Endometrial microvascular endothelial cells (primary cell): Measurements from ENCODE around the gene KXD1. TPM values are rescaled to one million over a fixed set of nuclear protein-coding genes. Genes with fewer than 3 reads are reported as not detected.
"Not testable (repeated sequence)": the region's sequence is repeated elsewhere in the genome, so short reads cannot be mapped to it uniquely, and the experiment has no call there.

ENCODE experiments used
- in situ Hi-C: cut with HindIII; loops from 2 replicates; pipeline ENCODE4 v1.10.0; 2017; ENCODE audit warnings: low sequenced_read_pairs, low pct_unique_long_range_greater_than_20kb; ENCODE audit errors: inconsistent ontology term
- total RNA-seq: library from RNA; depleted of rRNA; stranded (reverse); fragments of >200 nt; gene quantifications from one replicate; pipeline ENCODE4 v1.2.3, GENCODE V29; 2015; ENCODE audit errors: inconsistent ontology term

The KXD1 gene
- total RNA-seq, 1 donor from 2014 or later, result 194 TPM

DNA sequence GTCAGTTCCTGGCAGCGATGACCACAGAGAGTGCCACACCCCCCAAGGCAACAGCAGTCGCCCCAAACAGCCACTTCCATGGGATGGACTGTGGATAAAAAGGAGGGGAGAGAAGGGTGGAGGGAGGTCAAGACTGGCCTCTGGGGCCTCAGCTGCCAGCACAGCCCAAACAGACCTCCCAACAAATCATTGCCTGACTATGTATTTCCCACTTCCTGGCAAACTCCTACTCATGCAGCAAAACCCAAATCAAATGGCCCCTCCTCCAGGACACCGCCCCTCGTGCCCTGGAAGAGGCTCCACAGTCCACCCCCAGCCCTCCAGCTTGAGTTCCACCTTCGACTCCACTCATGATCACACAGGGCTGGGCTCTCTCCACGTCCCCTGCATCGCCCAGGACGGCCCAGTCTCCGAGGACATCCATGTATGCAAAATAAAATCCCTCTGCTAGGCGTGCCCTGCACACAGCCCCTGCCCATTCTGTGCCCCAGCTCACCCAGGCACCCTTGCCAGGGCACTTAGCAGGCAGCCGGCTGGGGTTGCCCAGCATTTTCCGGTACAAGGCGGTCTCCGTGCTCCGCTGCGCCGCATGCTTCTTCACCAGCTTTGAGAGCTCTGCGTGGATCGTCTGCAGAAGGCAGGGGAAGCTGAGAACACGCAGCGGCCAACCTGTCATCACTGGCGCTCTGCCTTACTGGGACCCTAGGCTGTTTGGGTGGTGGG is 25.3 kb upstream of the KXD1 start:
- in situ Hi-C loops, result no loop called here

DNA sequence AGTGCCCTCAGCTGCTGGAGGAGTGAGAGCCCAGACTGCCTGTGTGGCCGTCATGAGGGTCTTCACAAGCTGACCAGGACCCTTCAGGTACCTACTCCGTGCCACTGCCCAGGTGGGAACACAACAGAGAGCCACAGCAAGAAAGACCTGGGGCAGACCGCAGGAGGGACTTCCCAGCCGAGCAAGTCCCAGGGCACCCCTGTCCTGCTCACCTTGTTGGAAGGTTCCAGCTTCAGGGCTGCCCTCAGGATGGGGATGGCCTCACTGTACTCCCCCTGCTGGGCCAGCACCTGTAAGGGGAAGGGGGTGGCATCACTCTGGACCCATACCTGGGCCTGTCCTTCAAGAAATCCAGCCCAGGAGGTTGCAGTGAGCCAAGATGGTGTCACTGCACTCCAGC is 24.6 kb upstream of the KXD1 start:
- in situ Hi-C loops, result no loop called here

DNA sequence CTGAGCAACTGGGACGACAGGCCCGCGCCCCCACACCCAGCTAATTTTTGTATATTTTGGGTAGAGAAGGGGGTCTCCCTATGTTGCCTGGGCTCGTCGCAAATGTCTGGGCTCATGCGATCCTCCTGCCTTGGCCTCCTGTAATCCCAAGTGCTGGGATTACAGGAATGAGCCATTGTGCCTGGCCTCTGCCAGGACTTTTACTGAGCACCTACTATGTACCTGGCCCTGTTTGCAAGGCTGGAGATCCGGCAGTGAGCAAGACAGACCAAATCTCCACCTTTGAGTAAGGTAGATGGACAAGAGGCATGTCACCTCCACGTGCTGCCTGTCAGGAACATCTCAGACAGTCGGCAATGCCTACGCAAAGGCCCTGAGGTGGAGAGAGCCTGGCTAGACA is 21.2 kb upstream of the KXD1 start:
- in situ Hi-C loops, result no loop called here

DNA sequence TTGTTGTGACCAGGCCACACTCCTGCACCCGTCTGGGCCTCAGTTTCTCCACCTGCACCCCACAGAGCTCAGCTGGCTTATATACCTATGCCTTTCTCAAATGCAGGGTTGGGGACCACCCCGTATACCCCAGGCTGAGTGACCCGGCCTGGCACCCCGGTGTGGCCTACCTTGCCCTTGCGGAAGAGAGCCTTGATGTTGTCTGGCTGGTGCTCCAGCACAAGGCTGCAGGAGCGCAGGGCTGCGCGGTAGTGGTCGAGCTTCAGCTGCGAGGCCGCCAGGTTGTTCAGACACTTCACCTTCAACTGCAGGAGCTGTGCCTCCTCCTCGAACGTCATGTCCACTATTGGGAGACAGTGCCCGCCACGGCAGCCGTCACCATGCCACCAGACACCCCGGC is 20.2 kb upstream of the KXD1 start:
- in situ Hi-C loops, result no loop called here

DNA sequence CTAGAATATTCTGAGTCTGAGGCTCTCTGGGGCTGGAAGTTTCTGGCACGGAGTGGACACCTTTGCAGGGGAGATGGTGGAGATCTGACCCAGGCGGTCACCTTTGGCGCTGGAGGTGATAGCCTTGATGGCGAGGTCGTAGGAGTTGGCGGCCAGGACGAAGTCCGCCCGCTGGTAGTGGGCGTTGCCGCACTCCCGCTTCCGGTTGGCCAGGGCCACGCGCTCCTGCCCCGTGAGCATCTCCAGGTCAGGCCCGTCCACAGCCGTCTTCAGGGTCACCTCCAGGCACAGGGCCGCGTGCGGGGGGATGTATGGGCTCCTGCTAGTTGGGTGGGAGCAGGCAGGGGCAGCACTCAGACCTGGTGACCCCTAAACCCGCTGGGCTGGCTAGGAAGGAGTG is 19.6 kb upstream of the KXD1 start:
- in situ Hi-C loops, result no loop called here

DNA sequence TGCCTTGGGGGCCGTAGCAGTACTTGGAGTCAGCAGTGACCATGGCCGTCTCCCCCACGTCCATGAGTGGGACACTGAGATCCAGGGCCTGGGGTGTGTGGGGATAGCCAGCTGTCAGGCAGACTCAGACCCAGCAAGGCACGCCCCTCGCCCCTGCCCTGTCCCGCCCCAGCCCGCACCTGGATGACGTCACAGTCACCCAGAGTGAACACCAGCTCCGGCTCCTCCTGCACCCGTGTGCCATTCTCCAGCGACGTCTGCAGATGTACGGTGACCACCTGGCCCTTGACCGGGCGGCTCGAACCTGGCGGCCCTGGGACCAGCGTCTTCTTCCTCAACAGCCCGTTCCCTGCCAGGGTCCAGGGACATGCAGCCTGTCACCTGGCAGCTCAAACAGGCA is 18.3 kb upstream of the KXD1 start:
- in situ Hi-C loops, result no loop called here

DNA sequence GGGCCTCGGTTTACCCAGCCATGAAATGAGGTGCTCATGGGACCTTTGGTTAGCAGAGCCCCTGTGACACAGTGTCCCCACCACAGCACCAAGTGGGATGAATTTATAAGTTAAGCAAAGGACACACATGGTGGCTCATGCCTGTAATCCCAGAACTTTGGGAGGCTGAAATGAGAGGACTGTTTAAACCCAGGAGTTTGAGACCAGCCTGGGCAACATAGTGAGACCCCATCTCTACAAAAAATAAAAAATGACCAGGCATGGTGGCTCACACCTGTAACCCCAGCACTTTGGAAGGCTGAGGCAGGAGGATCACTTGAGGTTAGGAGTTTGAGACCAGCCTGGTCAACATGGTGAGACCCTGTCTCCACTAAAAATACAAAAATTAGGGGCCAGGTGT is 17.5 kb upstream of the KXD1 start:
- in situ Hi-C loops, result not testable (repeated sequence)

DNA sequence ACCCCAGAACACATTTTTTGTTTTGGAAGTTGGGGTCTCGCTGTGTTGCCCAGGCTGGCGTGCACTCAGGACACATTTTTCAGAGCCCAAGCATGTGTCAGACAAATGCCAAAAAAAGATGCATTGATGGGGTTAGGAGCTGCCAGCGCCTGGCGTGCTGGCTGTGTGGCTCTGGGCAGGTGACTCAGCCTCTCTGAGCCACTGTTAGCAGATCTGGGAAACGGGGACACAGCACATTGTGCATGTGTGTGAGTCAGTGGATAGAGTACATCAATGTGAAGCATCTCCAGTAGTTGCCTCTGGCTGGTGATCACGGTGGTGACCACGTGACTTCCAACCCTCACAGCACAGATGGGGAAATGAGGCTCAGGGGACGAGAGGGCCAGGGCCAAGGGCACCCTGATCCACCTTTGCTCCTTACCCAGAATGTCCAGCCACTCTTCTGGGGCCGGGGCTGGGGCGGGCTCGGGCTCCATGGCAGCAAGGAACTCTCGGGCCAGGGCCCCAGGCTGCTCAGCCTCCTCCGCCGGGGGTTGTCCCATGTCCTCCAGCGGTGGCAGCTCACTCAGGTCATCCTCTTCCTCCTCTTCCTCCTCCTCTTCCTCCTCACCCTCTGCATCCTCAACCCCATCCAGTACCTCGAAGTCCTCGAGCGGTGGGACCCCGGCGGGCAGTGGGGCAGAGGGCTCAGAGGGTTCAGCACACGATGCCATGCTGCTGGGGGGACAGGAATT is 16.2 kb upstream of the KXD1 start:
- in situ Hi-C loops, result no loop called here

DNA sequence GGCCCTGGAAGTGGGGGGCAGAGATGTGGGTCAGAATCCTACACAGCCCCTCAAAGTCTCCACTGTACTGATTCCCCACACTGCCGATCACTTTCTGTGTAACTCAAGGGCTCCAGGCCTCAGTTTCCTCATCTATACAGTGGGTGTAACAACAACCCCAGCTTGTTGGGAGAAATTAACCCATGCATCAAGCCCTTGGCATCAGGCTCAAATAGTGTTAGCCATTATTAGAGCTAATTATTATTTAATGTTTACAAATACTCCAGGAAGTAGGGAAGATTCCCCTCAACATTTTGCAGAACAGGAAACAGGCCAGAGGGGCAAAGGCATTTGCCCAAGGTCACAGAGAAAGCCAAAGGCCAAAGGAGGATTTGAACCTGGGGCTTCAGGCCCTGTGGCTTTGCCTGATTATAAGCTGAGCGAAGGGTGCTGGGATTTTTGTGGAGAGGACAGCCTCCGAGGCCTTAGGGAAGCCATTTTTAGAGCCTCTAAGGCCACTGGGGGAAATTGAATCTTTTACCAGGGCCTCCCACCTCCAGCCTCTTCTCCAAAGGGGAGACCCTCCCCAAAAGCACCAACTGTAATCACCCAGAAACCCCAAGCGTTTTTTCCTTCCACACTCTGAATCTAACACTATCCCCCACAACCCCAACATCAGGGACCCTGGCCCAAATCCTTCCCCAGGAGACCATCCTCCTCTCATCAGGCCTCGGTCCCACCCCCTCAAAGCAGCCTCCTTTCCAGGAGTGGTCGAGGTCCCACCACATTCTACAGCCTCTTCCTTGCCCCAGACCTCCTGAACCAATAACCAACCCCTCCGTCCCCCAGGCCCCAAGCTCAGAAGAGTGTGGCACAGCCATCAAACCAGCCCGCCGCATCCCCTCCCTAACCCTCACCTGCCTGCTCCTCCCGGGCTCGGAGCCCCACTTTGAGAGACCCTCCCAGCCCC is 15.4 kb upstream of the KXD1 start:
- in situ Hi-C loops, result no loop called here

DNA sequence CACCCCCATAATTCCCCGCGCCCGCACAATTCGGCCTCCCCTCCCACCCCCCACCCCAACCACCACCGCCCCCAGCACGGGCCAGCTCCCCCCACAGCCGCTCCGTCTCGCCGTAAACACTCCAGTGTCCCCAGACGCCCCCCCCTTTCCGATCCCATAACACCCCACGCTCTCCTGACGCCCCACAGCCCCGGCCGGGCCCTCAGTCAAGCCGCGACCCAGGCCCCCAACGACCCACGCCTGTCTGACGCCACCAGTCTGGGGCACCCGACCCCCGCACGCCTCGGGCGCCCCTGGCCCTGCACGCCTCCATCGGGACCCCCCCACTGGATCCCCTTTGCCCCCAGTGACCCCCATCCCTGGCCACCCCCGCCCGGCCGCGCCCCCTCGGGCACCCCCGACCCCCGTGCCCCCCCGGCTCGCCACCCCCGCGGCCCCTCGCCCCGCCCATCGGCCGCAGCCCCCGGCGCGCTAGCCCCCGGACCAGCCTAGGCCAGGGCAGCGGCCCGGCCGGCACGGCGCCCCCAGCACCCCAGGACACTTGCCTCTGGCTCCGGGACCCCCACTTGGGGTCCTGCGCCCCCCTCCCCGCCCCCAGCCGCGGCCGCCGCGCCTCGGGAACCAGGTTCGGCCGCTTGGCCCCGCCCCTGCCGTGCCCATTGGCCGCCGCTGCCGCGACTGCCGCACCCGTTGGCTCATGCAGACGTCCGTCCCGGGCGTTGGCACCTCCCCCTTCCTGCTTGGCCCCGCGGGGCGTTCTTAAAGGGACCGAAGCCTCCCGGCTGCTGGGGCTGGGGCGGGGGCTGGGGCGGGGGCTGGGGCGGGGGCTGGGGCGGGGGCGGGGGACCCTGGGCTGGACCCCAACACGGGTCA is 14.5 kb upstream of the KXD1 start, which contains the start of gene FKBP8:
TSS of gene FKBP8 (minus strand) at position 633 of the 873 bp plus-strand sequence. CDS start 1,603 bp downstream, outside the sequence.
- in situ Hi-C loops, result no loop called here

DNA sequence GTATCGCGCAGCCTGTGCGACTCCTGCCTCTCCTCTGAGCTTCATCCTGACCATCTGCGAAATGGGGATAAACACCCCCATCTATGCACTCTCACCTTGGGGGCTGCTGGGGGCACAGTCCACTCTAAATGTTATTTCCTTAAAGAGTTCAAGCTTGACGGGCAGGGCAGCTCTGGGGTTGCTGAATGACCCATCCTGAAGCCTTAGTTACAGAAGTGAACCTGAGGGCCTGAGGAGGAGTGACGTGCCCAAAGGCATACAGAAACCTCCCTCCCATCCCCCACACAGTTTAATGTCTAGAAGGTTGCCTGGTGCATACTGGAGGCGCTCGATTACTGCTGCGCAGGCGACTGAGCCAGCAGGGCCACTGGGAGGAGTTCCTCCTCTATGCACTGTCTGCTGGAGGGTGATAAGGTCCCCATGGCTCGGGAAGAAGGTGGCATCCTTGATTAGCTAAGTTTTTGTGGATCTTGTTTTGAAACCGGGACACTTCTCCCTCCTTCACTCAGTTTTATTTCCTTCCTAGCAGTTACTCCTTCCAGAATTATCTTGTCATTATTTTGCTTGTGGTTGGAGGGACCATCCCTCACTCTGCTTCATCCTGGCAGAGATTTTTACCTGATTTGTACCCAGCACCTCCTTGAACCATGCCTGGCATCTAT is 13.7 kb upstream of the KXD1 start:
- in situ Hi-C loops, result no loop called here

DNA sequence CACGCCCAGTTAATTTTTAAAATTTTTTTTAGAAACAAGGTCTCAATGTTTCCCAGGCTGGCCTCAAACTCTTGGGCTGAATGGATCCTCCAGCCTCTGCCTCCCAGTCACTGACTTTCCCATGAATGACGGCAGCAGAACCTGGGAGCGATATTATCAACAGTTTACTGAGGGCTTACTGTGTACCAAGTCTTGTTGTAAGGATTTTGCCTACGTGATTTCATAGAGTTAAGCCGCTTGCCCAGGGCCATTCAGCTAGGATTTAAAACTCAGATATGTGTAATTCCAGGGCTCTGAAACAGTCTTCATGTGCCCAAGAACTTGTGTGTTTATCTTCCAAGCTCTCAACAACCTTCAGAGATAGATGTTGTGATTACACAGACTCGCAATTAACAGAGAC is 6.0 kb upstream of the KXD1 start:
- in situ Hi-C loops, result no loop called here

DNA sequence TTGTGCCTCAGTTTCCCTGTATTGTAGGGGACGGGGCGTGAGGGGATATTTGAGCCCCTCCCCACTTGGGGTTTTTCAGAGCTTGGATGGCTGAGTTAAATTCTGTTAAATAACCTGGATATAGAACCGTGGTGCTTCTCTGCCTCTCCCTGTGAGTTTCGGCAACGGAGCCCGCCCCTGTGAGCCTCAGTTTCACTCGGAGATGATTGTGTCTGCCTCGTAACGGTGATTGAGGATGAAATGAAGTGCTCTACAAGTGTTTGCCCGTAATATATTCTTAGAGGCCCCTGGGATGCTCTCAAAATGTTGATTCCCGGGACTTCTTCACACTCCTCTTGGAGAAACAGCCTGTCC is 509 bp downstream of the KXD1 start:
- in situ Hi-C loops, result no loop called here

DNA sequence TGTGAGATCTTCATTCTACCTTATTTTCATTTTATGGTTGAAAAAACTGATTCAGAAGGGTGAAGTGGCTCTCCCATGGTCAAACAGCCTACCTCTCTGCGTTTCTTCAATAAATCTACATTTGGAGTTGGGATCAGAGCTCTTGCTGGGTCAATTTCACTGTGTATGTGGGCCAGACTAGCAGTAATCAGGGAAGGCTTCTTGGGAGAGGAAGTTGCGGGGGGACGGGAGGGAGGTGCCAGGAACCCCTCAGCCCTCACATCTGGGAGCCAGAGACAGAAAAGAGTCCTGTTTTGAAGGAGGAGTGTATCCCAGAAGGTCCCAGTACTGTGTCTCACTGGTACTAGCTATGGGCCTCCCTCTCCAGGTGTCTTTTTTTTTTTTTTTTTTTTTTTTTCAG is 934 bp downstream of the KXD1 start:
- in situ Hi-C loops, result no loop called here

DNA sequence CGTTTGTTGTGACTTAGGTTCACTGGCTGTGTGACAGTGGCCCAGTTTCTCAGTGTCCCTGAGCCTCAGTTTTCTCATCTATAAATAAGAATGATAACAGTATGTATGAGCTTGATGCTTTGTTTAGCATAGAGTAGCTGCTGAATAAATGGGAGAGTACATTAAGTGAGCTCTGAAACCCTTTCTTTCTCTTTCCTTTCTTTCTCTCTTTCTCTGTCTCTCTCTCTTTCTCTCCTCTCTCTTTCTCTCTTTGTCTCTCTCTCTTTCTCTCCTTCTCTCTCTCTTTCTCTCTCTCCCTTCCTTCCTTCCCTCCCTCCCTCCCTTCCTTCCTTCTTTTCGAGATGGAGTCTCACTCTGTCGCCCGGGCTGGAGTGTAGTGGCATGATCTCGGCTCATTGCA is 2.0 kb downstream of the KXD1 start:
- in situ Hi-C loops, result no loop called here

DNA sequence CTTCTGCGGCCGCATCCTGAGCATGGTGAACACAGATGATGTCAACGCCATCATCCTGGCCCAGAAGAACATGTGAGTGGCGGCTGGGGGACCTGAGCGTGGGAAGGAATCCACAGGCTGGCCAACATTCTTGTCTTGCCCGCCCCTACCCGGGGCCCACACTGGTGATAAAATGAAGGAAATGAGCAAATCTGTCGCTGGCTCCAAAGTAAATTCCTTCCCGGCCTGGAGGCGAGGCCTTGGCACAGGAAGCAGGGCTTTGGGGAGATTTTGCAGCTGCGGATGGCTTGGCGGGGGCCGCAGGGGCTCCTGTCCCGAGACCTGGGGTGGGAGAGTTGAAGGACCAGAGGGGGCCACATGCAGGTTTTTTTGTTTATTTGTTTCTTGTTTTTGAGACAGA is 4.4 kb downstream of the KXD1 start:
- in situ Hi-C loops, result no loop called here

DNA sequence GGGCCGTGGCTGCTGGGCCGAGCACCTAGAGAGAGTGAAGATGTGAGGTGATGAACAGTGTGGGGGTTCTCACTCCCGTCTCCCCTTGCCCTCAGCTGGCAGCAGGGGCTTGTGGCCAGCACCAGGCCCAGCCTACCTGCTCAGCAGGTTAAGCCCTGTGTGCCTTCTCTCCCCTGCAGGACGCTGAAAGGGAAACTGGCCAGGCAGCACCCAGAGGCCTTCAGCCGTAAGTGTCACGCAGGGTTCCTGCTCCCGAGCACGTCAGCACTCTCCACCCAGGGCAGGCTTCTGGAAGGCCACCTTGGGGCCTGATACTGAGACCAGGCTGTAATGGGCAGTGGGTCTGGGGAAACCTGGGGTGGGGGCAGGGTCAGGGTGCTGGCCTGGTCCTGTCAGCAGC is 9.3 kb downstream of the KXD1 start:
- in situ Hi-C loops, result no loop called here

DNA sequence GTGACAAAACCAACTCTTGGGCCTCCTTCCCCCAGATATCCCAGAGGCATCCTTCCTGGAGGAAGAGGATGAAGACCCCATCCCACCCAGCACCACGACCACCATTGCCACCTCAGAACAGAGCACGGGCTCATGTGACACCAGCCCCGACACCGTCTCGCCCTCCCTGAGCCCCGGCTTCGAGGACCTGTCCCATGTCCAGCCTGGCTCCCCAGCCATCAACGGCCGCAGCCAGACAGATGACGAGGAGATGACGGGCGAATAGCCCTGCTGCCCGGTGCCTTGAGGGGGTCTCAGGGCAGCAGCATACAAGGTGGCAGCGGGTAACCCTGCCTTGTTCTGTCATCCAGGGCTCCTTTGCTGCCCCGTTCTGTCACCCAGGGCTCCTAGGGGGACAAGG is 10.7 kb downstream of the KXD1 start:
- in situ Hi-C loops, result no loop called here
